ENCODE results near the gene PAAF1. TPM values are rescaled to one million over a fixed set of nuclear protein-coding genes. Genes with fewer than 3 reads are reported as not detected.

Gene PAAF1
- total RNA-seq, 4 donors from 2014 or later = 2.2 to 11.8 (median 4.4) TPM

GRCh38 chr11:73866586-73866996 lies 10.2 kb upstream of the PAAF1 start:
- DNase-seq (peak; percentile 9 to 37), ATAC-seq (peak; percentile 90 to 91)
- no peak overlapping the region for H3K4me3 ChIP-seq
- in situ Hi-C loops (cut with MboI; ENCODE audit: low sequenced_read_pairs in 4 of 4) (no loop called here), intact Hi-C loops (cut with DNase I; ENCODE audit: low total_unique reads) (no loop called here)
- H3K27me3 ChIP-seq = no peaks in the 10 kb centered on the region
- TF ChIP-seq POLR2A (IDR thresholded peaks at IDR 0.05) = no peak
- TF ChIP-seq, protein P1, sequence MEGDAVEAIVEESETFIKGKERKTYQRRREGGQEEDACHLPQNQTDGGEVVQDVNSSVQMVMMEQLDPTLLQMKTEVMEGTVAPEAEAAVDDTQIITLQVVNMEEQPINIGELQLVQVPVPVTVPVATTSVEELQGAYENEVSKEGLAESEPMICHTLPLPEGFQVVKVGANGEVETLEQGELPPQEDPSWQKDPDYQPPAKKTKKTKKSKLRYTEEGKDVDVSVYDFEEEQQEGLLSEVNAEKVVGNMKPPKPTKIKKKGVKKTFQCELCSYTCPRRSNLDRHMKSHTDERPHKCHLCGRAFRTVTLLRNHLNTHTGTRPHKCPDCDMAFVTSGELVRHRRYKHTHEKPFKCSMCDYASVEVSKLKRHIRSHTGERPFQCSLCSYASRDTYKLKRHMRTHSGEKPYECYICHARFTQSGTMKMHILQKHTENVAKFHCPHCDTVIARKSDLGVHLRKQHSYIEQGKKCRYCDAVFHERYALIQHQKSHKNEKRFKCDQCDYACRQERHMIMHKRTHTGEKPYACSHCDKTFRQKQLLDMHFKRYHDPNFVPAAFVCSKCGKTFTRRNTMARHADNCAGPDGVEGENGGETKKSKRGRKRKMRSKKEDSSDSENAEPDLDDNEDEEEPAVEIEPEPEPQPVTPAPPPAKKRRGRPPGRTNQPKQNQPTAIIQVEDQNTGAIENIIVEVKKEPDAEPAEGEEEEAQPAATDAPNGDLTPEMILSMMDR (IDR thresholded peaks at IDR 0.05 in 4 of 5, conservative IDR thresholded peaks at IDR 0.05 in 1 of 5) = no peak
- peaks cover 0 to 24% of the 10 kb centered on the region in 2 donors for H3K36me3 ChIP-seq
- no peaks in the 10 kb centered on the region for H3K9me3 ChIP-seq
- H3K4me1 ChIP-seq = peaks cover 0 to 9% of the 10 kb centered on the region in 2 donors
- peak overlapping the region in 3 of 4 donors; percentile 3 to 65 (median 19) for H3K27ac ChIP-seq

DNA sequence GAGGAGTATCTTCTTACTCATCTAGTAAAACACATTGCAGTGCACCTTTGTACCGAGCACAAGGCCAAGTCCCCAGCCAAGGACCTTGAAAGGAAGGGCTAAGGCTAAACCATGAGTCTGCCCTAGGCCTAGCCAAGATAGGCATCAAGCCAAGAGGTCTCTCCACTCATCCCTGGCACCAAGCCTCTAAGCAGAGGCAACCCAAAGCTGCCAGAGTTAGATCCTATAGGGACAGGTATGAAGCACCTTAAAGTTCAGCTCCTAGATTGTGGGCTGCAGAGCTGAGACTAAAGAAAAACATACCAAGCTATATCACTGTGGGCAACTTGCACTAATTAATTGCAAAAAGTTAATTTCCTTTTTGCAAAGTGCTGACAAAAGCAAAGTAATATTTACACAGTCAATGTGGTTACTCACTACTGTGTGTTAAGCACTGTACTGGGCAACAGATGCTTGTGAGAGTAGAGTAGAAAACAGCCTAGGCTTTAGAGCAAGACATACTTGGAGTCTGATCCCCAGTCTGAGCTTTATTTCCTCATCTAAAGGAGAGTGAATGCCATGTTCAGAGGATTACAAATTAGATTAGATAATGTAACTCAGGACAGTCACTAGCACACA lies 7.4 kb upstream of the PAAF1 start:
- Histone ChIP-seq H3K36me3 (peaks cover 0 to 25% of the 10 kb centered on the region in 2 donors), H3K4me3 (no peak overlapping the region), H3K4me1 (peaks cover 0 to 17% of the 10 kb centered on the region in 2 donors), H3K27ac (peak overlapping the region in 1 of 4 donors; percentile 23), H3K9me3 (no peaks in the 10 kb centered on the region), H3K27me3 (no peaks in the 10 kb centered on the region)
- intact Hi-C loops (cut with DNase I; ENCODE audit: low total_unique reads) (no loop called here), in situ Hi-C loops (cut with MboI; ENCODE audit: low sequenced_read_pairs in 4 of 4) (no loop called here)
- no peak for TF ChIP-seq POLR2A (IDR thresholded peaks at IDR 0.05)
- TF ChIP-seq, protein P1 (IDR thresholded peaks at IDR 0.05 in 4 of 5, conservative IDR thresholded peaks at IDR 0.05 in 1 of 5) = no peak
- ATAC-seq (no peak), DNase-seq (no peak)

DNA sequence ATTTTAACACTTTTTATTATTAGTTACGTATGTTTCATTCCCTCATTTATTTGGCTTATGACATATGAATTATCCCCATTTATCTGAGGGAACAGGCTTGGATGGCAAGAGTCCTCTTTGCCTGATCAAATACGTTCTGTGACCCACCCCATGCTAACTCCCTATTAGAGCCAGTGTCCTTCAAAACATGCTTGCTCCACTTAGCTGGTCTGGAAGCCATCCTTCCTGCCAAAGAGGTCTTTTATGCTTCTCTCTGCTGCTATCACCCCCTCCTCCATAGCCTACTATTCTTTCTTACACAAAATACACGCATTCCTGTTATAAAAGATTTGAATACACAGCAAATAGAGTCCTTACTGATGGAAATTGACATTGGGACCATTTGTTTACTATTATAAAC lies 6.5 kb upstream of the PAAF1 start:
- in situ Hi-C loops (cut with MboI; ENCODE audit: low sequenced_read_pairs in 4 of 4) = loop anchor here in 1 of 4 donors (10.0 kb wide), 1 partner anchor 85 kb away; the partner anchor contains the start of gene MRPL48

DNA sequence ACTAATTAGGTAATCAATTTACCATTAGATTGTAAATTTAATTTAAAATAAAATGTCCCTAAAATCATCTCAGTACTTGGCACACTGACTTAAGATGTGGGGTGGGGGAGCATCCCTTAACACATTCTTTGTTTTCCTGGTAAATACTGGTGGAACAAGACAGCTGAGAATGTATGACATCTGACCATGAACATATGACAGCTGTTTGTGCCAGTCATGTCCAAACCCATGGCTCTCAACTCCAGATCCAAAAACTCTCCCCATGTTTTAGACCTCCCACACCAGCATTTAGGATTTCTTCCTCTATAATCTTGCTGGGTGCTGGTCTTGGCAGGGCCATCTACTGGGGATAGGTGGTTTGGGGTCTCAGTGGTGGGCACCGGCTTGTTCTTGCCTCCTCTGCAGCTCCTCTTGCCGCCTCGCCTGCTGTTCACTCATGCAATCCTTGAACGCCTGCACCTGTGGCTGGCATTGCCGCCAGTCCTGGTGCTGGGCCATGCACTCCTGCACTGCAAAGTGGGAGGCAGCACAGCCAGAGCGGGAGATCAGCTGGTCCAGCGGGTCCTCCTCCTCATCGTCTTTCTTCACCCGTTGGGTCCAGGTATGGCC lies 3.9 kb upstream of the PAAF1 start:
- peak overlapping the region in 2 of 4 donors; percentile 22 to 46 for H3K27ac ChIP-seq
- no peaks in the 10 kb centered on the region for H3K9me3 ChIP-seq
- TF ChIP-seq POLR2A (IDR thresholded peaks at IDR 0.05) = no peak
- TF ChIP-seq, protein P1 (IDR thresholded peaks at IDR 0.05 in 4 of 5, conservative IDR thresholded peaks at IDR 0.05 in 1 of 5) = no peak
- no peak for DNase-seq
- ATAC-seq = no peak
- in situ Hi-C loops (cut with MboI; ENCODE audit: low sequenced_read_pairs in 4 of 4) = loop anchor here in 1 of 4 donors (10.0 kb wide), 1 partner anchor 88 kb away; the partner anchor contains the start of gene MRPL48
- no peak overlapping the region for H3K4me3 ChIP-seq
- no peaks in the 10 kb centered on the region for H3K27me3 ChIP-seq
- peaks cover 0 to 20% of the 10 kb centered on the region in 2 donors for H3K36me3 ChIP-seq
- H3K4me1 ChIP-seq = peaks cover 18 to 32% of the 10 kb centered on the region in 2 donors
- intact Hi-C loops (cut with DNase I; ENCODE audit: low total_unique reads) = no loop called here

More for the DNA sequence above, 6.5 kb upstream of the PAAF1 start:
- peaks cover 0 to 20% of the 10 kb centered on the region in 2 donors for H3K36me3 ChIP-seq
- intact Hi-C loops (cut with DNase I; ENCODE audit: low total_unique reads) = no loop called here
- no peaks in the 10 kb centered on the region for H3K27me3 ChIP-seq
- no peaks in the 10 kb centered on the region for H3K9me3 ChIP-seq
- H3K4me1 ChIP-seq = peaks cover 2 to 25% of the 10 kb centered on the region in 2 donors
- DNase-seq (no peak), ATAC-seq (no peak)
- no peak for TF ChIP-seq POLR2A (IDR thresholded peaks at IDR 0.05)
- TF ChIP-seq, protein P1 (IDR thresholded peaks at IDR 0.05 in 4 of 5, conservative IDR thresholded peaks at IDR 0.05 in 1 of 5) = no peak
- H3K27ac ChIP-seq = no peak overlapping the region
- H3K4me3 ChIP-seq = no peak overlapping the region
